H1 (cell line): ENCODE measurements around the gene AFF1. TPM values are rescaled to one million over a fixed set of nuclear protein-coding genes. Genes with fewer than 3 reads are reported as not detected.

ENCODE experiments used
- CTCF ChIA-PET: fragments of 300-600 bp; sonication (Branson Sonifier 250); formaldehyde crosslinking; loops from one replicate; lab custom pipeline; 2021; ENCODE audit not compliant: partially characterized antibody; lab: Charles Lee
- POLR2A ChIA-PET: fragments of 300-600 bp; sonication (Branson Sonifier 250); formaldehyde crosslinking; loops from one replicate; lab custom pipeline; 2021; ENCODE audit warnings: inconsistent platforms; ENCODE audit not compliant: partially characterized antibody; lab: Charles Lee
- DNase-seq, 2 experiments: peaks; one replicate each; pipeline versions ENCODE4 v3.0.0 to v3.0.0-alpha.2; 2010 to 2022; ENCODE audit warnings: low spot score in 2 of 2, low read depth in 1 of 2, mixed read lengths in 1 of 2
- FAIRE-seq: peaks from 2 replicates; lab custom pipeline; 2011; peaks lifted over from hg19 to GRCh38; lab: Jason Lieb, UNC
- H2AFZ ChIP-seq: 2 replicates; pipeline ENCODE4 v1.8.1; 2012; ENCODE audit warnings: low read length, inconsistent platforms
- H2AK5ac ChIP-seq: 2 replicates; pipeline ENCODE4 v1.6.1; 2013; ENCODE audit warnings: low read depth, low read length
- H2BK120ac ChIP-seq: replicated peaks from 2 replicates; pipeline ENCODE3; 2013; ENCODE audit warnings: low read depth, low read length, inconsistent platforms
- H2BK12ac ChIP-seq: 2 replicates; pipeline ENCODE4 v1.6.1; 2013; ENCODE audit warnings: low read depth, low read length
- H2BK15ac ChIP-seq: 2 replicates; pipeline ENCODE4 v1.6.1; 2013; ENCODE audit warnings: low read length
- H2BK20ac ChIP-seq: 2 replicates; pipeline ENCODE4 v1.6.1; 2013; ENCODE audit warnings: low read length
- H2BK5ac ChIP-seq: 2 replicates; pipeline ENCODE4 v1.6.1; 2013; ENCODE audit warnings: low read depth, low read length
- H3K14ac ChIP-seq: 2 replicates; pipeline ENCODE4 v1.6.1; 2013; ENCODE audit warnings: inconsistent platforms; ENCODE audit not compliant: insufficient read length
- H3K18ac ChIP-seq: 2 replicates; pipeline ENCODE4 v1.6.1; 2013; ENCODE audit warnings: low read length; ENCODE audit errors: extremely low read depth
- H3K23ac ChIP-seq: 2 replicates; pipeline ENCODE4 v1.6.1; 2013; ENCODE audit warnings: inconsistent platforms; ENCODE audit not compliant: insufficient read length
- H3K23me2 ChIP-seq: 2 replicates; pipeline ENCODE4 v1.6.1; 2013; ENCODE audit warnings: low read depth, low read length
- H3K27ac ChIP-seq: 2 replicates; pipeline ENCODE4 v1.6.1; 2011; ENCODE audit warnings: low read depth, low read length, inconsistent platforms
- H3K27me3 ChIP-seq, 4 experiments: replicated peaks in 1 of 4; 1 replicate in 1 of 4; 2 replicates in 3 of 4; pipeline versions ENCODE4 v1.6.1 to v1.8.1; 2011 to 2013; ENCODE audit warnings: low read length in 3 of 4, mild to moderate bottlenecking in 3 of 4, inconsistent platforms in 2 of 4, mixed read lengths in 2 of 4, moderate library complexity in 1 of 4; ENCODE audit not compliant: control insufficient read depth in 3 of 4, insufficient read depth in 3 of 4; ENCODE audit errors: extremely low read depth in 1 of 4
- H3K36me3 ChIP-seq, 4 experiments: 2 replicates each; pipeline versions ENCODE4 v1.6.1 to v1.8.1; 2011 to 2013; ENCODE audit warnings: mild to moderate bottlenecking in 4 of 4, low read length in 3 of 4, moderate library complexity in 2 of 4, control low read depth in 1 of 4, inconsistent platforms in 1 of 4; ENCODE audit not compliant: insufficient read depth in 4 of 4, control insufficient read depth in 2 of 4
- H3K4ac ChIP-seq: replicated peaks from 2 replicates; pipeline ENCODE3; 2013; ENCODE audit warnings: low read length, low read depth, mixed read lengths, inconsistent platforms; ENCODE audit not compliant: insufficient read length
- H3K4me1 ChIP-seq, 4 experiments: replicated peaks in 1 of 4; 1 replicate in 1 of 4; 2 replicates in 3 of 4; pipeline versions ENCODE4 v1.6.1 to v1.8.1; 2011 to 2013; ENCODE audit warnings: low read length in 3 of 4, inconsistent platforms in 2 of 4, mixed read lengths in 1 of 4; ENCODE audit not compliant: insufficient read depth in 4 of 4, control insufficient read depth in 3 of 4
- H3K4me2 ChIP-seq, 2 experiments: 2 replicates each; pipeline versions ENCODE4 v1.6.1 to v1.8.1; 2011 to 2013; ENCODE audit warnings: low read depth in 2 of 2, low read length in 2 of 2, control low read depth in 1 of 2, inconsistent platforms in 1 of 2, mild to moderate bottlenecking in 1 of 2; ENCODE audit not compliant: insufficient read depth in 1 of 2
- H3K4me3 ChIP-seq, 4 experiments: fragments of 200-600, 300-600 bp in 1 of 4; sonication (generic), shearing (Covaris generic), sonication (Bioruptor Twin) in 1 of 4; 2 replicates each; pipeline versions ENCODE4 v1.5.1 to v1.8.1; 2011 to 2016; ENCODE audit warnings: low read length in 4 of 4, low read depth in 3 of 4, control low read depth in 2 of 4, inconsistent platforms in 2 of 4, mild to moderate bottlenecking in 2 of 4, mixed read lengths in 1 of 4, moderate library complexity in 1 of 4; ENCODE audit not compliant: insufficient read depth in 2 of 4; ENCODE audit errors: extremely low read depth in 1 of 4
- H3K56ac ChIP-seq: replicated peaks from 2 replicates; pipeline ENCODE3; 2013; ENCODE audit warnings: low read depth, mild to moderate bottlenecking, mixed read lengths, low read length, inconsistent platforms; ENCODE audit not compliant: insufficient read length
- H3K79me1 ChIP-seq: 2 replicates; pipeline ENCODE4 v1.6.1; 2013; ENCODE audit warnings: low read depth, low read length, control low read depth
- H3K79me2 ChIP-seq, 2 experiments: 2 replicates each; pipeline versions ENCODE4 v1.6.1 to v1.8.1; 2012 to 2013; ENCODE audit warnings: low read length in 2 of 2, mild to moderate bottlenecking in 2 of 2, inconsistent platforms in 1 of 2; ENCODE audit not compliant: insufficient read depth in 2 of 2, control insufficient read depth in 1 of 2
- H3K9ac ChIP-seq, 4 experiments: replicated peaks in 1 of 4; 1 replicate in 1 of 4; 2 replicates in 3 of 4; pipeline versions ENCODE4 v1.6.1 to v1.8.1; 2011 to 2013; ENCODE audit warnings: low read depth in 3 of 4, low read length in 3 of 4, control low read depth in 2 of 4, mild to moderate bottlenecking in 2 of 4, moderate library complexity in 2 of 4, inconsistent platforms in 1 of 4; ENCODE audit errors: extremely low read depth in 1 of 4
- H3K9me3 ChIP-seq, 2 experiments: 2 replicates each; pipeline versions ENCODE4 v1.6.1 to v1.8.1; 2012 to 2013; ENCODE audit warnings: mild to moderate bottlenecking in 2 of 2, moderate library complexity in 2 of 2, control low read depth in 1 of 2, inconsistent platforms in 1 of 2, low read depth in 1 of 2, low read length in 1 of 2, mixed read lengths in 1 of 2; ENCODE audit not compliant: insufficient read depth in 2 of 2
- H4K20me1 ChIP-seq, 2 experiments: replicated peaks in 1 of 2; 2 replicates each; pipeline versions ENCODE3 to v1.8.1; 2011 to 2013; ENCODE audit warnings: inconsistent platforms in 2 of 2, low read length in 2 of 2, mild to moderate bottlenecking in 1 of 2; ENCODE audit not compliant: insufficient read depth in 2 of 2, control insufficient read depth in 1 of 2
- H4K5ac ChIP-seq: 2 replicates; pipeline ENCODE4 v1.6.1; 2013; ENCODE audit warnings: low read length, low read depth, mixed read lengths, inconsistent platforms; ENCODE audit not compliant: insufficient read length
- H4K8ac ChIP-seq: 2 replicates; pipeline ENCODE4 v1.8.0; 2013; ENCODE audit warnings: mild to moderate bottlenecking, moderate library complexity, low read length, inconsistent platforms; ENCODE audit not compliant: insufficient read depth; ENCODE audit errors: extremely low read depth
- H4K91ac ChIP-seq: replicated peaks from 2 replicates; pipeline ENCODE3; 2013; ENCODE audit warnings: low read length, mixed read lengths, inconsistent platforms; ENCODE audit not compliant: insufficient read length
- CEBPB ChIP-seq: IDR thresholded peaks from 2 replicates; pipeline ENCODE4 v1.6.1; 2012; ENCODE audit warnings: low read depth, low read length
- WGBS, 2 experiments: shearing (Covaris generic) in 1 of 2; methylation state at CpG; one replicate each; pipeline versions ENCODE4 v1.1.6 to v1.1.7; 2013 to 2015; ENCODE audit warnings: low lambda C conversion rate in 2 of 2, mixed read lengths in 2 of 2, inconsistent platforms in 1 of 2, low coverage in 1 of 2, missing lambda C conversion rate in 1 of 2; ENCODE audit not compliant: insufficient replicate concordance in 2 of 2, insufficient coverage in 1 of 2, insufficient read length in 1 of 2; ENCODE audit errors: extremely low coverage in 1 of 2, missing lambda C conversion rate in 1 of 2; 5-methylcytosine and 5-hydroxymethylcytosine counted together
- polyA plus RNA-seq, 7 experiments: library from polyadenylated mRNA; depleted of rRNA in 3 of 7; stranded (reverse) in 5 of 7; unstranded in 2 of 7; fragments of >200 nt in 5 of 7; fragments of 200-250 nt in 2 of 7; gene quantifications; 1 replicate in 5 of 7; 2 replicates in 1 of 7; 4 replicates in 1 of 7; pipeline versions ENCODE4 v1.2.1 to v1.2.3, GENCODE V29; 2011 to 2013; ENCODE audit warnings: missing spikeins in 2 of 7, mixed read lengths in 2 of 7
- total RNA-seq: library from RNA; stranded (reverse); fragmentation: NEBNext Ultra II Directional; extraction: Animal tissue kit (Norgen Biotek cat#: 25700); gene quantifications from 2 replicates; pipeline ENCODE4 v1.2.1, GENCODE V29; 2021

The AFF1 gene
- total and polyA plus RNA-seq, 2 of the 8 experiments (the other 6 are each of a cell fraction or from before 2014, with no cell fraction given), result 14.8 to 85.5 TPM

GRCh38 chr4:86892636-86892960 lies 42.2 kb upstream of the AFF1 start:
- Histone ChIP-seq H3K23ac (no peak overlapping the region), H2BK20ac (0 out of 2 replicates have a peak overlapping the region, but pooled peaks have one; percentile 72), H2BK120ac (peak overlapping the region; percentile 2), H3K79me1 (no peaks in the 10 kb centered on the region), H3K14ac (no peak overlapping the region), H3K4me2 (peak overlapping the region; percentile 73 to 80), H2AFZ (peak overlapping the region; percentile 58; the same call in 1 of the 2 replicates), H3K27ac (peak overlapping the region; percentile 78; the same call in 1 of the 2 replicates), H2AK5ac (no peak overlapping the region), H3K9me3 (no peaks in the 10 kb centered on the region), H3K9ac (peak overlapping the region in 3 of 4 experiments; percentile 57 to 89 (median 83); a peak in 6 of 7 replicates), H2BK5ac (peak overlapping the region; percentile 32; the same call in 1 of the 2 replicates), H3K23me2 (peaks cover 8% of the 10 kb centered on the region), H3K4me3 (peak overlapping the region; percentile 66 to 83 (median 70)), H3K79me2 (no peaks in the 10 kb centered on the region), H3K27me3 (peaks cover 0 to 6% (median 2%) of the 10 kb centered on the region in 4 experiments; a peak in 3 of 7 replicates), H2BK15ac (0 out of 2 replicates have a peak overlapping the region, but pooled peaks have one; percentile 62), H4K5ac (peak overlapping the region; percentile 16), H4K91ac (no peak overlapping the region), H3K56ac (no peak overlapping the region), H3K4me1 (peaks cover 0 to 3% (median under 1%) of the 10 kb centered on the region in 4 experiments; a peak in 1 of 7 replicates), H3K18ac (peak overlapping the region; percentile 88), H3K36me3 (no peaks in the 10 kb centered on the region), H3K4ac (no peak overlapping the region), H4K8ac (peak overlapping the region; percentile 97; the same call in 1 of the 2 replicates), H4K20me1 (no peaks in the 10 kb centered on the region), H2BK12ac (peak overlapping the region; percentile 95)
- CTCF ChIA-PET, result interaction anchor here (0.8 to 3.6 kb wide), 6 partner anchors 11 to 398 kb away, joined by 3 to 33 read pairs (median 4); no protein-coding TSS in a partner anchor
- POLR2A ChIA-PET, result interaction anchor here (0.7 to 2.1 kb wide), 4 partner anchors 11 to 393 kb away, joined by 4 to 15 read pairs (median 4); partner anchors contain the start of gene PTPN13
- no peak for TF ChIP-seq CEBPB
- DNase-seq (no peak), FAIRE-seq (peak; percentile 78)
- 21% methylated on average over 13 of the region's 13 CpGs; no CpG with 5 or more reads in 1 of the 2 experiments for WGBS, 2 experiments
